ENCODE results near the gene EEF1A2.
A peak's percentile ranks its signal among the peaks of the same experiment; 100 is the strongest.

EEF1A2 gene

DNA sequence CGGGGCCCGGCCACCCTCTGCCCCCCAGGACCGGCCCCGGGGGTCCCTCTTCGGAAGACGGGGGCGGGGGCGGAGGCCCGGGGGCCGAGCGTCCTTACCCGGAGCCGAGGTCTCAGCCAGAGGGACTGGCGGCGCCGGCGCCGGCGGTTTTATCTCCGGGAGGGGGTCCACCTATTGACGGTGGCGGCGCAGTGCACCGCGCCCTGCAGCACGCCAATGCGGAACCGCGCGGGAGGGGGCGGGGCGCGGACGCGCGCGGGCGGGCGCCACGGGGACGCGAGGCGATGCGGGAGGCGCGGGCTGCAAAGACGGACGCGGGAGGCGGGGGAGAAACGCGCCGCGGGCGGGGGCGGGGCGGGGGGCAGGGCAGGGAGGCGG is at the start of gene EEF1A2:
Gene EEF1A2, minus strand, starts transcription at position 124 of the 378 bp plus-strand sequence. CDS start 1,320 bp downstream, outside the sequence.
- no peak for DNase-seq (ENCODE audit: low read depth)

DNA sequence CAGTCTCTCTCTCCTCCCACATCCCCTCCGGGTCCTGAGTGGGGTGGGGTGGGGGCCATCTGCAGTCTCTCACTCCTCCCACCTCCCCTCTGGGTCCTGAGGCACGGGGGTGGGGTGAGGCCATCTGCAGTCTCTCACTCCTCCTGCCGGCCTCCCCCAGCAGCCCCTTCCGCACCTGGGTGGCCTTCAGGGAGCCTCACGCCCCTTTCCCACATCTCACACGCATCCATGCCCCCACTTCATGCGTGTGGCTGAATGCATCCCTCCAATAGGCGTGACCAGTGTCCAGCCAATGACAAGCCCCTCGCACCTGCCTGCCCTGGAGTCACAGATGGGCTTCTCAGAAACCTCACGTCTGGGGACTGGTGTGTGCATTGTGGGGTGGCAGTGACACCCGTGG is 49.7 kb upstream of the EEF1A2 start:
- no peak for DNase-seq (ENCODE audit: low read depth)

DNA sequence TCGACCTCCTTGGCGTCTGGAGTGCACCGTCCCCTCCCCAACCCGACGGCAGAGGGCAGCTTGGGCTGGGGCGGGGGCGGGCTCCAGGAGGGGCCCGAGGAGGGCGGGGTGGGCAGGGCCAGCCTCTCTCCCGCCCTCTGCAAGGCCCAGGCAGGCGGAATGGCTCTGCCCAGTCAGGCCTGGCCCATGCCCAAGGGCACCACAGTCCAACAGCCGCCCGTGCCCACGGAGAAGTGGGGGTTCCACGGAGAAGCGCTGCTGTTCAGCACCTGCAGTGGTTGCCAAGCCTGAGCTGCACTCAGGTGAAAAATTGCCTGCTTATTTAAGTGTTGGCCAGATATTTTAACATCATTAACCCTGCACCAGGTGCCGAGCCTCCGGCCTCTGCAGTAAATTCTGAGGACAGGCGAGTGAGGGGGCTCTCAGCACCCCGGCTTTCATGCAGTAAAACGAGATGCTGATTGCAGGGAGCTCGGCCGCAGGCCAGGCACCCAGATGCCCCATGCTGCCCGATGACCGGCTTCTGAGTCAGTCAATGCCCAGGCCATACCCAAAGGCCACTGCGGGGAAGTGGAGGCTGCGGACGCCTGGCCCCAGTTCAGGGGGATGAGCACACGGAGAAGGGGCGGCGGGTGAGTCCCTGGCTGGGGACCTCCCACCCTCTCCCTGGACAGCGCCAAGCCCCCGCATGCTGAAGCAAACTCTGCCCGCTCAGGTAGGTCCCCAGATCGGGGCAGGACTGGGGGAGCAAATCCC is 49.0 kb upstream of the EEF1A2 start, which contains the start of gene SRMS:
Gene SRMS, minus strand, starts transcription at position 25 of the 756 bp plus-strand sequence. CDS start 286 bp downstream, outside the sequence.
- DNase-seq (ENCODE audit: low read depth) = no peak

DNA sequence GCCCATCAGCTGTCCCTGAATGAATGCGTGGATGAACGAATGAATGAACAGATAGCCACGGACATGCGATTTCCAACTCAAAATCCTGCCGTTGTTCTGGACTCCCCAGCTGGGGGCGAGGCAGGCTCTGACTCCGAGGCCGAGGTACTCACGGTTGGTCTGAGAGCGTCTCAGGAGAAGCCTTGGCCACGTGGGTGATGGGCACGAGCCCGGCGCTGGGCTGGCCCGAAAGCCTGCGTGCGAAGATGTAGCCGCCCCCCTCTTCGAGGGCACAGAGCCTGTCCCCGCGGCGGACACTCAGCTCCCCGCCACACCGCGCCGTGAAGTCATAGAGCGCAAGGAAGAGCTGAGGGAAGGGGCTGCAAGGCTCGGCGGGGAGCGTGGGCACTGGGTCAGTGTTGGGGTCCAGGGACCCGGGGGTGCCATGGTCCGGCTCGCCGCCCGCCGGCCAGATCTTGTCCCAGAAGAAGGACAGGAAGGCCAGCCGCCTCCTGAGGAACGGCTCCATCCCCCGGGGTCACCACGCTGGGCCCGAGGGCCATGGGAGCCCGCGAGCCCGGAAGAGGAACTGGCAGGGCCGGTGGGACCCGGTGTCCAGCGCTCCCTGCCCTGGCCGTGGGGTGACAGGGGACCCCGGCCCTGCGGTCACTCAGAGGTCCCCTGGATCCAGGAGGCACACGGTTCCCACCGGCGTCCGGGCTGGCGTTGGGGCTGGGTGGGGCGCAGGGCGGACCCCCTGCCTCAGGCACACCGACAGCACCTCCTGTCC is 48.3 kb upstream of the EEF1A2 start:
- no peak for DNase-seq (ENCODE audit: low read depth)

DNA sequence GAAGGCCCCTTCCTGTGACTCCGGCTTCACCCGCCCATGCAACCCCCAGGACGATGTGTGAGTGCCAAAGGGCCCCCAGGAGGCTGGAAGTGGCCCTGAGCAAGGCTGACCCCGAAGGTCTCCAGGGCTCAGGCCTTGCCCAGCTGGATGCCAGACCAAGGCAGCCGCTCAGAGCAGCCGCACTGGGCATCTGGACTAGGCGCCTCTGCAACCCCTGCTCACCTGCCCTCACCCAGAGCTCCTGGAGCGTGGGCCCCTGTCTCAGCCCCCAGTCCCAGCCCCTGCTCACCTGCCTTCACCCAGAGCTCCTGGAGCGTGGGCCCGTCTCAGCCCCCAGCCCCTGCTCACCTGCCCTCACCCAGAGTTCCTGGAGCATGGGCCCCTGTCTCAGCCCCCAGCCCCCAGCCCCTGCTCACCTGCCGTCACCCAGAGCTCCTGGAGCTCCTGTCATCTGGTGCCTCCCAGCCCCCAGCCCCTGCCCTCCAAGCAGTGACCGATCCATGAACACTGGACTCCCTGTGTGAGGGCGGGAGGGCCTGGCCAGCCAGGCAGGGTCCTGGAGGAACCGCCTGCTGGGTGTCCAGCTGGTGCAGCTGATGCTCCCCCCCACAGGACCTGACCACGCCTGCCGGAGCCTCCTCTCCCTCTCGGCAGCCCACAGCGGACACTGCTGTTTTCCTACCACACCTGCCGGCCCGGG is 47.5 kb upstream of the EEF1A2 start:
- no peak for DNase-seq (ENCODE audit: low read depth)

DNA sequence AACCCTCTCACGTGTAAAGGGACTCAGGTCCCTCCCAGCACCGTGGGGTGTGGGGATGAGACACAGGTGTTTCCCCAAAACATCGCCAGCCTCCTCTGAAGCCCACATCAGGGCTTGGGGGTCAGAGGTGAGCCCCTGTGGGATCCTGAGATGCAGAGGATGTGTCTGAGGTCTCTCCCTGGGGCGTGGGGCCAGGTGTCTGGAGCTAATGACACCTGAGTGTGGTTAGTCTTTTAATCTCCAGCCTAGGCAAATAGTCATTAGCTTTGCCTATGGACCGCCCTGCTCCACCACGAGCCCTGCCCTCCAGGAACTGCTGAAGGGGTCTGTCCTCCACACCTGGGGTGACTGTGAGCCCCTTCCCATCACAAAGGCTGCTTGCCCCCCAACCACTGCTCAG is 46.9 kb upstream of the EEF1A2 start:
- no peak for DNase-seq (ENCODE audit: low read depth)

DNA sequence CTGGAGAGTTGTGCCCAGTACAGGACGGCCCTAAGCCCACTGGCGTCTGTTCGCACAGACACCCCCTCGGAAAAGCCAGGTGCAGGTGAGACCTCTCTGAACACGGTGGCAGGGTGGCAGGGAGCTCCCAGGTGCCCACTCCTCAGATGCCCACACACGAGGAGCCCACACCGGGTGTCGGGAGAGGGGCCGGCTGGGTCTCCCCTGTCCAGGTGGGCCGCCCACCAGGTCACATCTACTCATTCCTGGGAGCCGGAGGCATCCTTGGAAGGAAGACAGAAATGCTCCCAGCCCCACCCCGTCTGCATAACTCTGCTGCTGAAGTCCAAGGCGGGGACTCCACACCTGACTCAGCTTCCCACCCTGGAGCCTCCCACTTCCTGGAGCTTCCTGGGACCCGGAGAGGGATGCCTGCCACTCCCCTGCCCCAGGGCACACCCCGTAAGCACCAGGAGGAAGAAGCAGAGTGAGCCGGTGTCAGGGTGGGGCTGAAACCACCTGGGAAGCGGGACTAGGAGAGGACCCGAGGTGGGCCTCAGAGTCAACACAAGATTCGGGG is 46.2 kb upstream of the EEF1A2 start:
- DNase-seq (ENCODE audit: low read depth) = no peak

DNA sequence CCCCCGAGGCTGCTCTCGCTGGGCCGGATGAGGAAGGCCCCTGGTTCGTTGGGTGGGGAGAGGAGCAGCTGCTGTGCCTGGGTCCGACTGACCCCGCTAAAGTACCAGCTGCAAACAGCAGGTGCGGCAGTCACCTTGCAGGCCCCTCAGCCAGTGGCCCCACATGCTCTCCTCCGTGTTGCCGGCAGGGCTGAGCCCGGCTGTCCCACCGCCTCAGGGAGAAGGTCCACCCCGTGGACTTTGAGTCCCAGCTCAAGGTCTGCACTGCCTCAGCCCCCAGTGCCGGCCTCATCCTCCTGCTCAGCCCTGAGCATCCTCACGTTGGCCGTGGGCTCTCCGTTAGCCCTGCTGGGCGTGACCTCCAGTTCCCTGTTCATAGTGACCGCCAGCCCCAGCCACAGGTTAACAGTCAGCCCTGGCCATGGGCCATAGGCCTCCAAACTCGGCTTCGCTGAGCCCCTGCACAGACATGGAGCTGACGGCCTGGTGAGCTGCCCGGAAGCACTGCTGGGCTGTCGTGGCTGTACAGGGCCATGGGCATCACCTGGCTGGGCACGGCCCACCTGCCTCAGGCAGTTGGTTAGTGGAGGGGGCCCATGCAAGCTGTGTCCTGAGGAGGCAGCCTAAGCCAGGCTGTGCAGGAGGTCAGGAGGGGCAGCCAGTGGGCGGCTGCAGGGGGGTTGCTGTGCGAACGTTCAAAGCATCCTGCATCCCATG is 45.5 kb upstream of the EEF1A2 start:
- DNase-seq (ENCODE audit: low read depth) = no peak

DNA sequence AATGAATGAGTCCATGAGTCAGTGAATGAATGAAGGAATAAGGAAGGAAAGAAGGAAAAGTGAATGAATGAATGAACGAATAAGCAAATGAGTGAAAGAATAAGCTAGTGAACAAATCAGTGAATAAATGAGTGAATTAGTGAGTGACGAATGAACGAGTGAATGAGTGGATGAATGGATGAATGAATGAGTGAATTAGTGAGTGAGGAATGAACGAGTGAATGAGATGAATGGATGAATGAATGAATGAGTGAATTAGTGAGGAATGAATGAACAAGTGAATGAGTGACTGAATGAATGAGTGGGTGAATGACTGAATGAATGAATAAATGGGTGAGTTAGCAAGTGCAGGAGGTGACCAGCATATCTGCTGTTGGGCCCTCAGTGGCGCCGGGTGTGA is 44.9 kb upstream of the EEF1A2 start:
- DNase-seq (ENCODE audit: low read depth) = no peak

DNA sequence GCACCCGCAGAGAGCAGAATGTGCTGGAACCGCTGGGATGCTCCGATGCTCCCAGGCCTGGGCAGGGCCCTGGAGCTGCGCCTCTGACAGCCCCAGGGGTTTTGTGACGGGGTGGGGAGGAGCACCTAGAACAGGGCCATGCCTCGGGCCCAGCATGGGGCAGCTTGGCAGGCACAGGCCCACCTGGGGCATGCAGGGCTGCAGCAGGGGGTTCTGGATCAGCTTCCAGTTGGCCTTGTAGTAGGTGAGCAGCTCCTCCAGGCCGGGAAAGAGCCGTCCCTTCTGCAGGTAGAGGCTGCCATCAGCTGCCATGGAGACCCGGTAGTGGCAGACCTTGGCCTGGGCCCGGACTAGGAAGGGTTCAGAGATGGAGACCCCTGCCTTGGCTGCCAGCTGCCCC is 44.2 kb upstream of the EEF1A2 start:
- DNase-seq (ENCODE audit: low read depth) = no peak

DNA sequence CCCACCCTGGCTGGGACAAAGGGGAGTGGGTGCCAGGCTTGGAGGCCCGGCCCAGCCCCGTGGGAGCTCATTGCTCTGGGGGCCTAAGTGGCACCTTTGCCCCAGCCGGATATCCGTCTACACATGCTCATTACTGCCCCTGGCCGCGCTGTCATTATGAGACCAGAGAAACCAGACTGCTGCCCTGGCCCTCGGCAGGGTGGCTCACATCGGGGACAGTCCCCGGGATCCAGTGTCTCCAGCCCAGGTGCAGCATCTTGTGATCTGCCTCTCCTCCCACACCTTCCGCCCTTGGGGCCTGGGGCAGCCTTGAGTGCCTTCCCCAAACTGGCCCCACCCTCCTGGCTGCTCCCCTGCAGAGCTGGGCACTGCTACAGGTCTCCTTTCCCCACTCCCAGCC is 43.8 kb upstream of the EEF1A2 start:
- no peak for DNase-seq (ENCODE audit: low read depth)

DNA sequence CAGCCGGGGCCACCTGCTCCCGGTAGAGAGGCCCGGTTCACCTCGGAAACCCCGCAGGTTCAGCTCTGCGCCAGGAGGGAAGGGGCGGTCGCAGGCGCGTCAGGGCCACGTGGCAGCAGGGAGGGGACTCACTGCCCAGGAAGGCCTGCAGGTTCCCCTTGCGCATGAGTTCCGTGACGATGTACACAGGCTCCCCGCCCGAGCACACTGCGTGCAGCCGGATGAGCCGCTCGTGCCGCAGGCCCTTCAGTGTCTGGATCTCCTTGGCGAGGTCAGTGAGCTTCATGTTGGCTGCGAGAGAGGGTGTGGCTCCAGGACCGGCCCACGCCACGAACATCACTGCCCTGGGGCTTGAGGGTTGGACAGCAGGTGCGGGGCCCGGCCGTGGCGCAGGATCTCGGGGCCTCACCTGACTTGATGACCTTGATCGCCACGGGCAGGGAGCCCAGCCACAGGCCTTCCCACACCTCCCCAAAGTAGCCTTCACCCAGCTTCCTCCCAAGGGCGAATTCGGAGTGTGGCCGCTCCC is 43.2 kb upstream of the EEF1A2 start:
- no peak for DNase-seq (ENCODE audit: low read depth)

DNA sequence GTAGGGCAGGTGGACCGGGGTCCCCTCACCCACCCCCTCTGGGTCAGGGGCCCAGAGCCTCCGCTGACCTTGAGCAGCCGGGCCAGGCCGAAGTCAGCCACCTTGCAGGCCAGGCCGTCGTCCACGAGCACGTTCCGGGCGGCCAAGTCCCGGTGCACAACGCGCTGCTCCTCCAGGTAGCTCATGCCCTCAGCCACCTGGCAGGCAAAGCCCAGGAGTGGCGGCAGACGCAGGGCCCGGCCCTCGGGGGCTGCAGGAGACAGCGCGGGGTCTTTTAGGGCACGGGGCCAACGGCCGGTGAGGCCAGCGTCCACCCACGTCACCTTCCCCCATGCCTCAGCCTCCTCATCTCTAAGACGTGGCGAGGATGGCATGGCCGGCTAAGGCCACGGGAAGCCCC is 42.5 kb upstream of the EEF1A2 start:
- no peak for DNase-seq (ENCODE audit: low read depth)

DNA sequence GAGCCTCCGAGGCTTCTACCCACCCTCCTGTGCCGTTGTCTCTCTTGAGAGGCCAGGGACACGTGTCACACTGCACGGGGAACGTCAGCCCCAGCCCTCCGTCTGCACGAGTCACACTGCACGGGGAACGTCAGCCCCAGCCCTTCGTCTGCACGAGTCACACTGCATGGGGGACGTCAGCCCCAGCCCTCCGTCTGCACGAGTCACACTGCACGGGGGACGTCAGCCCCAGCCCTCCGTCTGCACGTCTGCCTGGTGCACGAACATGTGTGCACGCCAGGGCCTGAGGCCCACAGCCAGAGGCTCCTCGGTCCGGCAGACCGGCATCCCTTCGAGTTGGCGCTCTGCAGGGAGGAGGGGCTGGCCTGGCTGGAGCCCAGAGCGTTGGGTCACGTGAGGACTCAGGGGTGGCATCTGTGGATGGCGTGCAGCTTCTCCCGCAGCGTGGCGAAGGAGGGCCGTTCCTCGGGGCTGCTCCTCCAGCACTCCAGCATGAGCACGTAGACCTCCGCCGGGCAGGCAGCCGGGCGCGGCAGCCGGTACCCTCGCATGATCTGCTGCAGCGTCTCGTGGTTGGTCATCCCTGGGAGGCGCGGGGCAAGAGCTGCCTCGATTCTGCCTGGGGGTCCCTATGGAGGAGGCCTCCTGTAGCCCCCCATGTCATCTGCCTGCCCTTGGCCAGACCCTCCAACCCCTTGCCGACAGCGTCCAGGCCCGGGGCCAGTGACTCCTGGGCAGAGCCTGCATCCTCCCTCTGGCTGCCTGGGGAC is 41.7 kb upstream of the EEF1A2 start:
- DNase-seq (ENCODE audit: low read depth) = no peak

DNA sequence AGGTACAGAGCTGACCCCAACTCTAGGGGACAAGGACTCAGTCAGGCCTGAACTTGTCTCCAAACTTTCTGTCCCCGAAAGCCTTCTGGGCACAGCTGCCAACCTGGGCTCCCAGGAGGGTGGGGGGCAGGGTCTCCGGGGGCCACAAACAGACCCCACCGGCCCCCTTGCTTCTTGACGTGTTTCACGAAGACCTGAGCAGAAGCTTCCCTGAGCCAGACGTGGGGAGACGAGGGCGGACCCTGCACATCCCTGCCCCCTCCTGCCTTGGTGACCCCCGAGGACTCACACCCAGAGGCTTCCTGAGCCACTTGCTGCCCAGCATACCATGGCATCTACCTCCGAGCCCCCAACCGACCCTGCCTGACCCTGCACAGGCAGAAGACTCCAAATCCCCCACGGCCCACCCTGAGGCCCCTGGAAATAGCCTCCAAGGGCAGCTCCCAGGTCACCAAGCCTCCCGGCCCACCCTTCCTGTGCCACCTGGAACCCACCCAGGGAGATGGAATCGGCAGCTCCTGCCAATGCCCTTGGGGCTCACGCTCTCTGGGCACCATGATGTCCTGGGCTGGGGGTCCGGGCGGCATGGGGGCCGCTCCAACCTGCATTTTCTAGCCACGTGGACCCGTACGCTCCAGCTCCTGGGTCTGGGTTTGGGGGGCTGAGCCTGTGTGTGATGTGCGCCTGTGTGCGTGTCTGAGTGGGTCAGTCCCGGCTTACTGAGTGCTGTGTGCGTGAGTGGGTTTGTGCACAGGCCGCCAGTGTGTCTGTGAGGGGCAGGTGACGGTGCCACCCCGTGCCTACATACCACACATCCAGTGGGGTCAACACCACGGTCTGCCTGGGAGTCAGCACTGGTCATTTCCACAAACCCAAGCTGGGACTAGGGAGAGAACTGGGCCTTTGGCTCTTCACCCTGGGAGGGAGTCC is 40.8 kb upstream of the EEF1A2 start:
- no peak for DNase-seq (ENCODE audit: low read depth)

DNA sequence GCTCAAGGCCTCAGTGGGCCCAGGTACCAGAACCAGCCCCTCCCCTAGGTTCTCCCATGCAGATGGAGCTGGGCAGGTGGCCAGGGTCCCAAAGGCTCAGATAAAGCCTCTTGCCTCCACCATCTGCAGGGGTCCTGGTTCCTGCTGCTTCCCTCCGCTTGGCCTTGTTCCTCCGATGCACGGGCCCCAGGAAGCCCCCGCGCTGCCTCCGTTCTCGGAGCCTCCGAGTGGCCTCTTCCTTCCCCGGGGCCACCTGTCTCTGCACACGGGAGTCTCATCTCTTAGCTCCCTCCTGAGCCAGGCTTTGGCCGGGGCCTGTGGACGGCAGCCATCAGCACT is 40.2 kb upstream of the EEF1A2 start:
- DNase-seq (ENCODE audit: low read depth) = no peak

DNA sequence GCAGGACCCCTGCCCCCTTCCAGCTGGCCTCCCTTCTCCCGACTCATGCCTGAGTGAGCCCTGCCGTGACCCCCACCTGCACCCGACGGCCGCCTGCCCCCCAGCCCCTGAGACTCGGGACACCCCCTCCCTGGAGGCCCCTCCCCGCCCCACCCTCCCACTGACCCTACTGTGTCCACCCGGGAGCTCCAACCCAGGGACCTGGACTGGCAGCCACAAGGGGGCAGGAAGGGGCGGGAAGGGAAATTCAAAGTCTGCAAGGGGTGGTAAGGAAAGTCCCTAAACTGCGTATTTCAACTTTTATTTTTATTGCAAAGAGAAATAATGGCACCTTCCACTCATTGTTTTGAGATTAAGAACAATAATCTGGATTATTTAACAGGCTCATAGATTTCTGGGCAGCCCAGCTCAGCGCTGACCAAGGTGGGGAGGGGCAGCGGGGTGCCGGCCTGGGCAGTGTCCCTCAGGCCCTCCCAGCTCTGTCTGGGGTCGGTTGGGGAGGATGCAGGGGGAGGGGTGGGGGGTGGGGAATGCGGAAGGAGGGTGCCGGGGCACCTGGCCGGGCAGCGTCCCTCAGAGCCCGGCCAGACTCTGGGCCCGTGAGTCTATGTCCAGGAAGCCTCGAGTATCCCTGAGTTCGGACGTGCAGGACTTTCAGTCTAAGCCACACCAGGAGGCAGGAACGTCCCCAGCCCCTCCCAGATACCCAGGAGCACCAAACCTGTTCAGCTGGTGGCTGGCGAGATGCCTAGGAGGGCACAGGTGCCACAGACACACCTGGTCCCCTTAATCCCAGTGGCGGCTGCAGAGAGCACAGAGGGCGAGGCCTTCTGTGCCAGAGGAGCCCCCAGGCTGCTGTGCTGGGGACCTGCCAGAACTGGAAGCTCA is 39.6 kb upstream of the EEF1A2 start:
- no peak for DNase-seq (ENCODE audit: low read depth)

DNA sequence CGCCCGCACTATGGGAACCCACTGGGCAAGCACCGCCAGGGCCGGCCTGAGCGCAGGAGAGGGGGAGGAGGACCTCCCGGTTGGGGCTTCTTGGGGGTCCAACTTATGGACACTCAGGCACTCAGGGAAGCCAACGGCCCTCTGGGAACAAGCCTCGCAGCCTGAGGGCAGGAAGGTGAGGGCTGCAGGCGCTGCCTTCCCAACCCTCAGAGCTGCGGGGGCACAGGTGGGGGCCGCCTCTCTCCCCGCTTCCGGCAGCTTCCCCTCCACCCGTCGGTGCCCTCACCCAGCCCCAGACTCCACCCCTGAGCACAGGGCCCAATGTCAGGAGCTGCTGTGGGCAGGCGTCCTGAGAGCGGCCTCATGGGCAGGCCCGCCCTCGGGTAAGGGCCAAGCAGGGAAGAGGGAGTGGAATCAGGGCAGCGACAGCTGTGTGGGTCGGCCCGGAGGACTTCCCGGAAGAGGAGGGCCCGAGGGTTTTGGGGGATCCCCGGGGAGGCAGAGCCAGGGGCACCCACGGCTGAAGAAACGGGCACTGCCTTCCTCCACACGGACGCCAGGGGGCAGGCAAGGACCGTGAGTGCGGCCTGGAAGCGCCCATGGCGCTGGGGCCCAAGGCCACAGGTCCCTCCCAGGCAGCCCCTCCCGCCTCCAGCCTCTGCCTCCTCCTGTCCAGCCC is 38.8 kb upstream of the EEF1A2 start:
- DNase-seq (ENCODE audit: low read depth) = peak; percentile 82
